MCF 10A (cell line): ENCODE data around the gene ADAM10. TPM values are rescaled to one million over a fixed set of nuclear protein-coding genes. Genes with fewer than 3 reads are reported as not detected.

ENCODE experiments used
- BruUV-seq: library from RNA; stranded (reverse); fragments of 400-500 nt; replicated peaks from 2 replicates; lab custom pipeline; 2021; lab: Mats Ljungman, UMichigan
- CTCF ChIA-PET: fragments of 300-600 bp; sonication (Branson Sonifier 250); formaldehyde crosslinking; extraction: SDS; loops from one replicate; lab custom pipeline; 2021; ENCODE audit warnings: antibody characterized with exemption, inconsistent platforms; lab: Yijun Ruan, JAX
- POLR2A ChIA-PET: fragments of 300-600, 350-650 bp; sonication (Branson Sonifier 250); formaldehyde crosslinking; extraction: SDS; loops from one replicate; lab custom pipeline; 2020; ENCODE audit warnings: antibody characterized with exemption, inconsistent platforms; lab: Yijun Ruan, JAX
- DNase-seq: peaks from one replicate; pipeline ENCODE4 v3.0.0-alpha.2; 2018; ENCODE audit not compliant: unreplicated experiment
- H3K27ac Mint-ChIP-seq: one replicate; pipeline ENCODE4 v1.8.0; 2022; ENCODE audit warnings: mild to moderate bottlenecking, low read depth, mixed read lengths; ENCODE audit not compliant: unreplicated experiment
- H3K27me3 Mint-ChIP-seq: one replicate; pipeline ENCODE4 v1.8.0; 2022; ENCODE audit warnings: mixed read lengths; ENCODE audit not compliant: insufficient read depth, unreplicated experiment
- H3K36me3 Mint-ChIP-seq: one replicate; pipeline ENCODE4 v1.8.0; 2022; ENCODE audit warnings: mild to moderate bottlenecking, moderate library complexity, mixed read lengths; ENCODE audit not compliant: insufficient read depth, unreplicated experiment
- H3K4me1 Mint-ChIP-seq: one replicate; pipeline ENCODE4 v1.8.0; 2022; ENCODE audit warnings: mixed read lengths; ENCODE audit not compliant: insufficient read depth, unreplicated experiment
- H3K4me3 Mint-ChIP-seq: one replicate; pipeline ENCODE4 v1.8.0; 2022; ENCODE audit warnings: mild to moderate bottlenecking, moderate library complexity, mixed read lengths; ENCODE audit not compliant: unreplicated experiment
- H3K9me3 Mint-ChIP-seq: one replicate; pipeline ENCODE4 v1.8.0; 2022; ENCODE audit warnings: mixed read lengths; ENCODE audit not compliant: unreplicated experiment
- CTCF ChIP-seq: fragments of 200-600 bp; IDR thresholded peaks from one replicate; pipeline ENCODE4 v1.8.0; 2022; ENCODE audit warnings: antibody characterized with exemption, mild to moderate bottlenecking; ENCODE audit not compliant: unreplicated experiment
- intact Hi-C: fragments of 100-400 bp; cut with micrococcal nuclease; formaldehyde crosslinking; loops from 2 replicates; pipeline ENCODE4 v1.14.1; 2022
- total RNA-seq: library from RNA; stranded (reverse); gene quantifications from 2 replicates; pipeline ENCODE4 v1.2.3, GENCODE V29; 2022

The ADAM10 gene
- total RNA-seq, 1 experiment from 2014 or later: 87.5 TPM

- no TSS peak for BruUV-seq
- CTCF ChIA-PET: no interaction called here
- Mint-ChIP-seq H3K27me3 (peaks cover 17% of the 10 kb centered on the region), H3K36me3 (no peaks in the 10 kb centered on the region), H3K4me1 (peaks cover 35% of the 10 kb centered on the region), H3K27ac (peak overlapping the region; percentile 98), H3K9me3 (no peaks in the 10 kb centered on the region), H3K4me3 (peak overlapping the region; percentile 59)
- POLR2A ChIA-PET: interaction anchor here (0.6 kb wide), 1 partner anchor 451 kb away, joined by 3 read pairs; no protein-coding TSS in a partner anchor
- no peak for TF ChIP-seq CTCF
- intact Hi-C loops: no loop called here
- DNase-seq: no peak
These were observed 198.3 kb downstream of the ADAM10 start for GRCh38 chr15:58551084-58551763.

GRCh38 chr15:58549785-58550074 lies 199.8 kb downstream of the ADAM10 start:
- Mint-ChIP-seq H3K27ac (no peak overlapping the region), H3K4me1 (peaks cover 35% of the 10 kb centered on the region), H3K27me3 (peaks cover 3% of the 10 kb centered on the region), H3K4me3 (no peak overlapping the region), H3K9me3 (no peaks in the 10 kb centered on the region), H3K36me3 (no peaks in the 10 kb centered on the region)
- ChIA-PET CTCF (interaction anchor here (1.0 to 1.5 kb wide), 2 partner anchors 15 to 26 kb away, joined by 3 read pairs; no protein-coding TSS in a partner anchor), POLR2A (interaction anchor here (0.6 to 1.2 kb wide), 2 partner anchors 19 to 182 kb away, joined by 3 read pairs; no protein-coding TSS in a partner anchor)
- no TSS peak for BruUV-seq
- TF ChIP-seq CTCF: no peak
- intact Hi-C loops: no loop called here
- no peak for DNase-seq

GRCh38 chr15:58549013-58549784 lies 200.3 kb downstream of the ADAM10 start:
- Mint-ChIP-seq H3K4me1 (peaks cover 35% of the 10 kb centered on the region), H3K27me3 (no peaks in the 10 kb centered on the region), H3K4me3 (no peak overlapping the region), H3K36me3 (no peaks in the 10 kb centered on the region), H3K9me3 (no peaks in the 10 kb centered on the region), H3K27ac (no peak overlapping the region)
- no TSS peak for BruUV-seq
- intact Hi-C loops: no loop called here
- no peak for TF ChIP-seq CTCF
- ChIA-PET CTCF (interaction anchor here (1.0 to 1.5 kb wide), 2 partner anchors 14 to 25 kb away, joined by 3 read pairs; no protein-coding TSS in a partner anchor), POLR2A (interaction anchor here (1.2 kb wide), 1 partner anchor 18 kb away, joined by 3 read pairs; no protein-coding TSS in a partner anchor)
- no peak for DNase-seq
